Measurements from ENCODE around the gene MAPK1IP1L.
"Not testable (repeated sequence)": the region's sequence is repeated elsewhere in the genome, so short reads cannot be mapped to it uniquely, and the experiment has no call there.

Gene MAPK1IP1L

DNA sequence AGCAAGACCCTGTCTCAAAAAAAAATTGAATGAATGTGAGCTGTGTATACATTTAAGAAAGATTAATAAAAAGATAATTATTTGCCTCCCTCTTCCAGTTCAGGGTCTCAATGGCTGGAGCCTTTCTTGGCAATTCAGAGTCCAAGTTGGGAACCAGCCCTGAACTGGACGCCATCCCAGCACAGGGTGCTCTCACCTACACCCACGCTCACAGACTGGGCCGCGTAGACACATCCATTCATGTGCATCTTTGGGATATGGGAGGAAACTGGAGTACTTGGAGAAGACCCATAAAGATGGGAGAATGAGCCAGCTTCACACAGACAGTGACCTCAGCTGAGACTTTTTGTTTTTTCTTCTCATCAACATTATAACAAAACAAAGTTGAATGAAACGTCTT is 6.5 kb downstream of the MAPK1IP1L start:
- DNase-seq, result no peak

GRCh38 chr14:55059333-55059732 is 7.9 kb downstream of the MAPK1IP1L start:
- no peak for DNase-seq

GRCh38 chr14:55062517-55063351 is 11.3 kb downstream of the MAPK1IP1L start:
- no peak for DNase-seq

- not testable (repeated sequence) for DNase-seq
Measured at GRCh38 chr14:55064896-55065295, 13.4 kb downstream of the MAPK1IP1L start.

GRCh38 chr14:55065411-55065810 is 14.0 kb downstream of the MAPK1IP1L start:
- DNase-seq, result no peak

GRCh38 chr14:55066223-55066622 is 14.8 kb downstream of the MAPK1IP1L start:
- no peak for DNase-seq

- DNase-seq, result no peak
Measured at GRCh38 chr14:55070981-55071411, 19.5 kb downstream of the MAPK1IP1L start.

GRCh38 chr14:55071870-55072640 is 20.6 kb downstream of the MAPK1IP1L start:
- DNase-seq, result no peak

DNA sequence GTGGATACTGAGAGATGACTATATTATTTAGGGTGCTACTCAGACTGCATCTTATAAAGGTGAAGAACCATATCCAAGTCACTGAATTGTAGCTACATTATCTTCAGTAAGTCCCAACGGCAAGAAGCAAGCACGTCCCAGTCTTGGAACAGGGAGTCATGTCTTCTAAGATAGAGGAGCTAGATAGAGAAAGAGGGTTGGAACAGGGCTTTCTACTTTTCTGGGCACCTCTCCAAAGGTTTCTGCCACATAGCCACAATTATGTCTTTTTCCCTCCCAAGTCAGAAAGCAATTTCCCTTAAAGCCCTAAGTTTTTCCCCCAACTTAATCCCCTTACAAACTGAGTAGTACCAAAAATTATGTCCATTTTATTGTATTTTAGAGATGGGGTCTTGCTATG is 22.4 kb downstream of the MAPK1IP1L start:
- no peak for DNase-seq

- DNase-seq, result no peak
Measured at GRCh38 chr14:55074662-55075061, 23.2 kb downstream of the MAPK1IP1L start.

- DNase-seq, result no peak
Measured at GRCh38 chr14:55075628-55076175, 24.3 kb downstream of the MAPK1IP1L start.

GRCh38 chr14:55077170-55078151 is 26.0 kb downstream of the MAPK1IP1L start:
- DNase-seq, result no peak

DNA sequence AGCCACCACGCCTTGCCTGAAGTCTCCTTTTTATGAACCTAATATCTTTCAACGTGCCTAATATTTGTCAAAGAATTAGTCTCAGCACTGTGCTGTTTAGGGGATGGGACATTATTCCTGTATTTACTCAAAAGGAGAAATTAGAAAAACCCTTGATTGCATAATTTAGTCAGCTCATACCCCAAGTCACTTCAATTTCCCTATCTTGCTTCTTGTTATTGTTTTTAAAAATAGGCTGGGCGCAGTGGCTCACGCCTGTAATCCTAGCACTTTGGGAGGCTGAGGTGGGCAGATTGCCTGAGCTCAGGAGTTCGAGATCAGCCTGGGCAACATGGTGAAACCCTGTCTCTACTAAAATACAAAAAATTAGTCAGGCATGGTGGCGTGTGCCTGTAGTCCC is 28.5 kb downstream of the MAPK1IP1L start:
- not testable (repeated sequence) for DNase-seq

- DNase-seq, result no peak
Measured at GRCh38 chr14:55084401-55085059, 33.1 kb downstream of the MAPK1IP1L start.

DNA sequence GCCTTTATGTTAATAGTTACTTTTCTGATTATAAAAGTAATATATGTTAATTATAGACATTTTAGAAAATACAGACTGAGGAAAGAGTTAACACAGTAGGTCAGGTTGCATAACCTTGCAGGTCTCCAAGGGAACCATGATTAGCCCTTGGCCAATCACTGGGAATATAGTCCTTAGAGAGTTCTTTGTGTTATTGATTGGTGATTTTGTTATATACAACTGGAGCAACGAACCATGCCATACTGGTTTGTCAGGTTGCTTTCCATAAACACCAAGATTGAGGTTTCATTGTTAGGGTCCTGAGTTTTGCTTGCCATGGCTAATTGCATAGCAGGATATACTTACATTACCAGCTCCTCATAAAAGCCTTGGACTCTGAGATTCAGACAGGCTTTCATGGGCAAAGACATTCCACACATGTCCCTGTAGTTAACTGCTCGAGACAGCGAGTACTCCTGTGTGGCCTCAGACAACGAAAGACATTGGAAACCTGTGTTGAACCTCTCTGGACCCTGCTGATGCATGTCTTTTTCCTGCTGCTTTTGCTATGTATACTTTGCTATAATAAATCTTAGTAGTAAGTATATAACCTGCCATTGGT is 33.7 kb downstream of the MAPK1IP1L start:
- DNase-seq, result no peak

GRCh38 chr14:55086938-55087337 is 35.5 kb downstream of the MAPK1IP1L start:
- DNase-seq, result no peak

DNA sequence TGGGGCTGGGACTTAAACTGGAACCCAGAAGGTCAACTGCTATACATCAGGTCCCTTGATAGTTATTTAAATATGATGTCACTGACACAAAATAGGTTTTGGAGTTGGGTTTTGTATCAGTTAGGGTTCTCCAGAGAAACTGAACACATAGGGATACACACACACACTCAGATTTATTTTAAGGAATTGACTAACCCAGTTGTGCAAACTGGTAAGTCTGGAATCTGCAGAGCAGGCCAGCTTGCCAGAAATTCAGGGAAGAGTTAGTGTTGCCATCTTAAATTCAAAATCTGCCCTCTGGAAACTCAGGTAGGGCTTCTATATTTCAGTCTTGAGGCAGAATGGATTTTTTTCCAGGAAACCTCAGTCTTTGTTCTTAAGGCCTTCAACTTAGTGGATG is 36.9 kb downstream of the MAPK1IP1L start:
- no peak for DNase-seq

- DNase-seq, result no peak
Measured at GRCh38 chr14:55092341-55092740, 40.9 kb downstream of the MAPK1IP1L start.

GRCh38 chr14:55094292-55095157 is 43.1 kb downstream of the MAPK1IP1L start:
- no peak for DNase-seq

GRCh38 chr14:55097881-55098560 is 46.6 kb downstream of the MAPK1IP1L start:
- no peak for DNase-seq

Data from NCI-H1417 treated with DMSO at 0.1 percent for 48 hours (cell line).